ENCODE data around the gene CTPS1.

DNA sequence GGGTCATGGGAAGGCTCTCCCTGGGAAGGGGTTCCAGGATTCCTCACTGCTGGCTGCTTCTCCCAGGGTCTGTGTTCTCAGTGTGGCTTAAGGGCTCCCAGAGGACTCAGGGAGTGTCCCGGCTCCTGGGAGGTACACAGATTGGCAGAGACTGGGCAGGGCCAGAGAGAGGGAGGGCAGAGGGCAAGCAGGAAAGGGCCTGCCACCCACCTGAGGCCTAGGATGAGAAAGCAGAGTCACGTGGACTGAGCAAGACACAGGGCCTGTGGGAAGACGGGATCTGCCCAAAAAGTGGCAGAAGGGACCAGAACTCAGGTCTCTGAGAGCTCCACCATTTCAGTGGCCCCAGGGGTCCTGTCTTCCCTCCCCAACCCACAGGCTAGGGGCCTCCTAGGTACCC is 41.2 kb downstream of the CTPS1 start:
- TF ChIP-seq CTCF (IDR thresholded peaks at IDR 0.05; ENCODE audit: insufficient read depth, low read depth, low read length), result no peak
- no peak for TF ChIP-seq EZH2 (IDR thresholded peaks at IDR 0.05; ENCODE audit: insufficient read depth, low read length)
